ENCODE measurements around the gene USHBP1. TPM values are rescaled to one million over a fixed set of nuclear protein-coding genes. Genes with fewer than 3 reads are reported as not detected.

The USHBP1 gene
- total and polyA plus RNA-seq, 2 experiments from 2014 or later, result 0.39 to 0.56 TPM

DNA sequence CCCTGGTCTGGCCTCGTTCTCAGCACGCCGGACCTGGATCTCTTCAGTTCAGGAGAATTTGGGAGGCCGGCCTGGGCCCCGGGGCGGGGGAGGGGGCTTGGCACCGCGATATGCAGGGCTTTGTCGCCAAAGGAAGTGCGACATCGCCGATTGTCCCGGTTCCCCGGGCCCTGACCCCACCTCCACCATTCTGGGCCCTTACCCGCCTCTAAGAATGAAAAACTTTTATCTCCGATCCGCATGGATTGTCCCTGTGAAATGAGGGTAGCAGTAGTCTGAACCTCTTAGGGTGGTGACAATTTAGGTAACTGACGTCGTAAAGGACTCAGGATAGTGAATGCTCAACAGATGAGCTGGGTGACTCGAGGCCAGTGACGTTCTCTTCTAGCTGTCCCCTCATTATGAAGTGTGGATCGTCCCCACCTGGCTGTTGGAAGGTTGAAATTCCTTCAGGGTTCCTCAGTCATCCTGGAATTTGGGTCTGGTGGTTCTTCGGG is 45.5 kb upstream of the USHBP1 start:
- Histone ChIP-seq H3K4me3 (peak overlapping the region; percentile 55), H3K27me3 (no peaks in the 10 kb centered on the region), H3K4me1 (ENCODE audit: low read depth) (peaks cover 5% of the 10 kb centered on the region), H3K36me3 (peaks cover 9% of the 10 kb centered on the region), H3K9me3 (ENCODE audit: low read depth) (no peaks in the 10 kb centered on the region), H3K27ac (peak overlapping the region; percentile 25)
- TF ChIP-seq, protein P1, sequence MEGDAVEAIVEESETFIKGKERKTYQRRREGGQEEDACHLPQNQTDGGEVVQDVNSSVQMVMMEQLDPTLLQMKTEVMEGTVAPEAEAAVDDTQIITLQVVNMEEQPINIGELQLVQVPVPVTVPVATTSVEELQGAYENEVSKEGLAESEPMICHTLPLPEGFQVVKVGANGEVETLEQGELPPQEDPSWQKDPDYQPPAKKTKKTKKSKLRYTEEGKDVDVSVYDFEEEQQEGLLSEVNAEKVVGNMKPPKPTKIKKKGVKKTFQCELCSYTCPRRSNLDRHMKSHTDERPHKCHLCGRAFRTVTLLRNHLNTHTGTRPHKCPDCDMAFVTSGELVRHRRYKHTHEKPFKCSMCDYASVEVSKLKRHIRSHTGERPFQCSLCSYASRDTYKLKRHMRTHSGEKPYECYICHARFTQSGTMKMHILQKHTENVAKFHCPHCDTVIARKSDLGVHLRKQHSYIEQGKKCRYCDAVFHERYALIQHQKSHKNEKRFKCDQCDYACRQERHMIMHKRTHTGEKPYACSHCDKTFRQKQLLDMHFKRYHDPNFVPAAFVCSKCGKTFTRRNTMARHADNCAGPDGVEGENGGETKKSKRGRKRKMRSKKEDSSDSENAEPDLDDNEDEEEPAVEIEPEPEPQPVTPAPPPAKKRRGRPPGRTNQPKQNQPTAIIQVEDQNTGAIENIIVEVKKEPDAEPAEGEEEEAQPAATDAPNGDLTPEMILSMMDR (IDR thresholded peaks at IDR 0.05; ENCODE audit: low read depth, low read length), result no peak
- DNase-seq (ENCODE audit: low read depth in 1 of 2, low spot score in 1 of 2), result no peak

DNA sequence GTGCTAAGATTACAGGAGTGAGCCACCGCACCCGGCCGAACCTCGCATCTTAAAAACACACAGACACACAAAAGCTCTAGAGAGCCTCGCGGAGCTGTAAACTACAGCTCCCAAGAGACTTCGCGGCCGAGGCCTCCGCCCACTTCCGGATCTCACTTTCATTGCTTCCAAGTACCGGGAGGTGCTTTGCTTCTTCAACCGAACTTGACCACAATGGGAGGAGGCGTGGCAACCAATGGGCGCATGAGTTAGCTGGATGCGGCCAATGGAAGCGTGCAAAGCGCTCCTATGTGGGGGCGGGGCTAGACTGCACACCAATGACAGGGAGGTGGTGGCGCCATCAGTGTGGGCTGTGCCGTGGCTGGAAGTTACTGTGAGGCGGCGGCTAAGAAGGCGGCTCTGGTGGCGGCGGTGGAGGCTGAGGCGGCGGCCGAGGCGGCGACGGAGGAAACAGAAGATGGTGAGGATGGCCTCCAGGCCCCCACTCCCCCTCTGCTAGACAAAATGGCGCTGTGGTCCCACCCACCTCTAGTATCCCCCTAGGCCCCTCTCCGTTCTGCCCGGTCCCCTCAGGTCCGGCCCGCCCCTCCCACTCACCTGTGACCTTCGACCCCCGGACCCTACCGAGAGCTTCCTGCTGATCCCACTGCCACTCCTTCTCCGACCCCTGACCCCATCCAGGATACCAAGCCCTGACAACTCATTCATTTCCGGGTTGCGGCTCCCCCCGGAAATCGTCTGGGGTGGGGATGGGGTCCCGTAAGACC is 44.8 kb upstream of the USHBP1 start, which contains the start of gene DDA1:
TSS of gene DDA1 (plus strand) at position 366 of the 767 bp plus-strand sequence. CDS start at position 458, 92 bp downstream.
- TF ChIP-seq, protein P1 (IDR thresholded peaks at IDR 0.05; ENCODE audit: low read depth, low read length), result no peak
- peak within 1 kb of the TSS; percentile 55 for H3K4me3 ChIP-seq

DNA sequence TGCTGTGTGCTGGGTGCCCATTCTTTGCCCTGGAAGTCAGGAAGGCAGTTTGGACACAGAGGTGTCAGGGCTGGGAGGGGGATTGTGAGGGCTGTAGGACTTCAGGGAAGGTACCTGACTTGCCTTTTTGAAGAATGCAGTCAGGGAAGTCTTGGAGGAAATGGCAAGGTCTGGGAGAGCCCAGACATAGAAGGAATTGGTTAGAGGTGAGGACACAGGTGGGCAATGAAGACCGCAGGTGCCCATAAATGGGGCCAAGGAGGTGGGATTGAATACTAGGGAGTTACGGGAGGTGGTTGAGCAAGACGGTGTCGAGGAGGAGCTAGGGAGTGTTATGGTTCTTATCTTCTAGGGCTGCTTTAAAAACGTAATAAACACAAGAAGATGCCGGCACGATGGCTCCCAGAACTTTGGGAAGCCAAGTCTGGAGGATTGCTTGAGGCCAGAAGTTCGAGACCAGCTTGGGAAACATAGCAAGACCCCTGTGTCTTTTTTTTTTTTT is 43.4 kb upstream of the USHBP1 start:
- no peak for DNase-seq (ENCODE audit: low read depth in 1 of 2, low spot score in 1 of 2)
- Histone ChIP-seq H3K27ac (no peak overlapping the region), H3K36me3 (no peaks in the 10 kb centered on the region), H3K9me3 (ENCODE audit: low read depth) (no peaks in the 10 kb centered on the region), H3K4me3 (no peak overlapping the region), H3K27me3 (no peaks in the 10 kb centered on the region), H3K4me1 (ENCODE audit: low read depth) (peaks cover 5% of the 10 kb centered on the region)
- TF ChIP-seq, protein P1 (IDR thresholded peaks at IDR 0.05; ENCODE audit: low read depth, low read length), result no peak

More for the DNA sequence above, 44.8 kb upstream of the USHBP1 start, which contains the start of gene DDA1:
- Histone ChIP-seq H3K27me3 (no peaks in the 10 kb centered on the region), H3K9me3 (ENCODE audit: low read depth) (no peaks in the 10 kb centered on the region), H3K36me3 (peaks cover 5% of the 10 kb centered on the region), H3K27ac (peak within 1 kb of the TSS; percentile 25), H3K4me1 (ENCODE audit: low read depth) (peaks cover 5% of the 10 kb centered on the region)
- peak; percentile 100 for DNase-seq (ENCODE audit: low read depth in 1 of 2, low spot score in 1 of 2)

DNA sequence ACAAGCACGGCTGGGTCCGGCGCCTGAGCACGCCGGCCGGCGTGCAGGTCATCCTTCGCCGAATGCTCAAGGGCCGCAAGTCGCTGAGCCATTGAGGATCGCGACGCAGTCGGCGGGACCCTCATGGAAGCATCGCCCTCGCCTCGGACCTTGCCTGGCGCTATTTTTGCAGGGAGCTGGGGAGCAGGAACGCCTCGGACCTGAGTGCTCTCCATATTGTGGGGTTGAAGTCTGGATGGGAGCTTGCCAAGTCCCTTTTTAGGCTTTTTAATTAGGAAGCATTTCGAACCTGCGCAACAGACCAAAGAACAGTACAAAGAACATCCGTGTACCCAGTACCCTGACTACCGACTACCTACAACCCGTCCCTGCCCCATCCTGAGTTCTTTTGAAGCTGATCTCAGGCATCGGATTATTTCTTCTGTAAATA is 41.8 kb upstream of the USHBP1 start:
- Histone ChIP-seq H3K27me3 (no peaks in the 10 kb centered on the region), H3K4me3 (peak overlapping the region; percentile 47), H3K4me1 (ENCODE audit: low read depth) (peaks cover 11% of the 10 kb centered on the region), H3K27ac (peak overlapping the region; percentile 81), H3K9me3 (ENCODE audit: low read depth) (no peaks in the 10 kb centered on the region), H3K36me3 (no peaks in the 10 kb centered on the region)
- TF ChIP-seq, protein P1 (IDR thresholded peaks at IDR 0.05; ENCODE audit: low read depth, low read length), result no peak
- peak in 1 of 2 donors; percentile 52 for DNase-seq (ENCODE audit: low read depth in 1 of 2, low spot score in 1 of 2)

DNA sequence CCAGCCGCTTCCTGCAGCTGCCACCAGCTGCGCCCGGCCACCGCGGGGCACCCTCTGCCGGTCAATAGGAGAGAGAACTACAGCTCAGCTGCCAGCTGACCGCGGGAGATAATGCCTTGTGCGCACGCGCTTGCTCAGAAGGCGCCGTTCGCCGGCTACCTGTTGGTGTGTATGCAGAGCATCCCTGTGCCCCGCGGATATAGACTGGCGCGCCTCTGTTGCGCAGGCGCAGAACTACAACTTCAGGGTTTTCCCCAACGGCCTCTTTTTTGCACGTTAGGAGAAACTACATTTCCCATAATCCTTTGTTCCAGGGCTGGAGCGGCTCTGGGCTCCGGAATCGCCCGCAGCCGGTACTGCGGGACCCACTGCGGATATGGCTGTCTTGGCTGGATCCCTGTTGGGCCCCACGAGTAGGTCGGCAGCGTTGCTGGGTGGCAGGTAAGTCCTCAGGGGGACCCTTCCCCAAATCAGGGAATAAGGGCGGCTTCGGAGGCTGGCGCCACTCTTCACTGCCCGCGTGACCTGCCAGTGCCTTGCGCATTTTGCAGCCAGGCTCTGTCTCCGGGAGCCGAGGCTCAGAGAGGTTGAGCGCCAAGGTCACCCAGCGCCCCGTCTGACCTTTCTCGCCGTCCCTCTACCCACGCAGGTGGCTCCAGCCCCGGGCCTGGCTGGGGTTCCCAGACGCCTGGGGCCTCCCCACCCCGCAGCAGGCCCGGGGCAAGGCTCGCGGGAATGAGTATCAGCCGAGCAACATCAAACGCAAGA is 41.2 kb upstream of the USHBP1 start, which contains the start of gene MRPL34:
TSS of gene MRPL34 (plus strand) at position 356 of the 768 bp plus-strand sequence. CDS start at position 377, 21 bp downstream.
- TF ChIP-seq, protein P1 (IDR thresholded peaks at IDR 0.05; ENCODE audit: low read depth, low read length), result peak; percentile 72
- Histone ChIP-seq H3K4me3 (peak within 1 kb of the TSS; percentile 47), H3K27me3 (no peaks in the 10 kb centered on the region), H3K27ac (peak within 1 kb of the TSS; percentile 81), H3K4me1 (ENCODE audit: low read depth) (peaks cover 11% of the 10 kb centered on the region), H3K36me3 (no peaks in the 10 kb centered on the region), H3K9me3 (ENCODE audit: low read depth) (no peaks in the 10 kb centered on the region)
- DNase-seq (ENCODE audit: low read depth in 1 of 2, low spot score in 1 of 2), result peak; percentile 98 to 99

Measured in cardiac muscle cell (in vitro differentiated cells and primary cell).